Measurements from ENCODE around the gene GOLGA6L6. TPM values are rescaled to one million over a fixed set of nuclear protein-coding genes. Genes with fewer than 3 reads are reported as not detected.
A peak's percentile ranks its signal among the peaks of the same experiment; 100 is the strongest.
"Not testable (repeated sequence)": the region's sequence is repeated elsewhere in the genome, so short reads cannot be mapped to it uniquely, and the experiment has no call there.

The GOLGA6L6 gene
- total RNA-seq, 1 experiment from 2014 or later = not detected

DNA sequence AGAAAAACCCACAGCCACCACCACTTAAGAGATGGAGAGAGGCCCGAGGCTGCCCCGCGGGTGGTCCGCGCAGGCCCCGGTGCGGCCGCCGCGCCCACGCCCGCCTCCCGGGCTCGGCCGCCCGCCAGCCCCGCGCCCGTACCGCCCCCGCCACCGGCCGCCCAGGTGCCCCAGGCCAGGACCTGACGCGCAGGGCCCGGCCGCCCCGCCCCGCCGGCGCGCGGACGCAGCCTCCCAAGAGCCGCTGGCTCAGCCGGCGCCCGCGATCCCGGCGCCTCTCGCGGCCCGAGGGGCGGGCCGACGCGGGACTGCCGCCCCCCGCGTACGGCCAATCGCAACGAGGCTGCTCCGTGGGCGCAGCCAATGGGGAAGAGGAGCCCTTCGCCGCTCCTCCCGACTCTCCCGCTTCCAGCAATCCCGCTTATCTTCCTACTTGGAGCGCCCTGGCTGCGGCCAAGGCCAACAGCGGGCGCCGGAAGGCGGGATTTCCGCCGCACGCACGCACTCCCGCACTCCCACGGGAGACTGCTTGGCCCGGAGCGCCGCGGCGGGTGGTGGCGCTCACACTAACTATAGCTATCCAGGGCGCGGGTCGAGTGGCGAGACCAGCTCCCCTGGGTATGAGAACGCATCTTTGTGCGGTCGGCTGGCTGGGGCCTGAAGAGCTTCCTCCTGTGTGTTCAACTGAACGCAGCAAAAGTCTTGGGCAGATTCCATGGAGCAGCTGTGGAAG, 35.5 kb downstream of the GOLGA6L6 start:
- CTCF ChIA-PET; POLR2A ChIA-PET; intact Hi-C loops (cut with micrococcal nuclease); H3K9me2 ChIP-seq (ENCODE audit: insufficient read depth); RAD21 ChIA-PET (ENCODE audit: low non-redundant PET in 1 of 2, low total read pairs in 2 of 2, uncharacterized antibody in 2 of 2, unreplicated experiment in 2 of 2); H3K36me3 ChIP-seq (ENCODE audit: control insufficient read depth in 1 of 2, insufficient read depth in 2 of 2, low read length in 2 of 2); BruUV-seq (replicated peaks); H3K4me2 ChIP-seq (ENCODE audit: low read length); H2AFZ ChIP-seq (ENCODE audit: low read depth, low read length, poor library complexity, severe bottlenecking); H3K27ac ChIP-seq (ENCODE audit: low read depth, low read length); H3K79me2 ChIP-seq (ENCODE audit: insufficient read depth, low read length); H3K9ac ChIP-seq (ENCODE audit: low read length); H3K9me3 ChIP-seq (ENCODE audit: control insufficient read depth in 1 of 2, insufficient read depth in 1 of 2, low read depth in 1 of 2, low read length in 2 of 2); H4K20me1 ChIP-seq (ENCODE audit: insufficient read depth); ATAC-seq; H3K4me3 ChIP-seq (replicated peaks in 1 of 2; ENCODE audit: low read depth in 1 of 2, low read length in 2 of 2); H3K4me1 ChIP-seq (ENCODE audit: control insufficient read depth in 1 of 2, insufficient read depth in 2 of 2, low read length in 2 of 2); H3K27me3 ChIP-seq (ENCODE audit: insufficient read depth, low read length); DNase-seq (ENCODE audit: low read depth, low spot score): not testable (repeated sequence)

DNA sequence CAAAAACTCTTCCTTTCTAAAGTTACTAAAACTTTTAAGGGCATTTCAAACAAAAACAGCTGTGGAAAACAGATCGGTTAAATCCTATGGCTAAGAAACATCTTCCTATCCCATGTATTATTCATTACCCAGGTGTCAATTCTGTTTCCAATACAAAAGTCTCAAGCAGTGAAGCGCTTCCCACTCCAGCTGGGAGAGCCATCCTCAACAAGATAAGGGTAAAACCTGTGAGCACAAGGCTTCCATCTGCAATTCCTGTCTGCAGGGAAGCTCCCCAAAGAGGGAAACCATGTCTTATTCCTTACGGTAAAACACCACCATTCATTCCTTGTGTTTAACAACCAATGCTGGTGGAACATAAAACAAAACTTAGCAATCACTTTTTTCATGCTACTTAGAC, 38.8 kb downstream of the GOLGA6L6 start:
- H3K36me3 ChIP-seq (ENCODE audit: control insufficient read depth in 1 of 2, insufficient read depth in 2 of 2, low read length in 2 of 2); H3K79me2 ChIP-seq (ENCODE audit: insufficient read depth, low read length); CTCF ChIA-PET; H3K9me3 ChIP-seq (ENCODE audit: control insufficient read depth in 1 of 2, insufficient read depth in 1 of 2, low read depth in 1 of 2, low read length in 2 of 2); RAD21 ChIA-PET (ENCODE audit: low non-redundant PET in 1 of 2, low total read pairs in 2 of 2, uncharacterized antibody in 2 of 2, unreplicated experiment in 2 of 2); H3K4me3 ChIP-seq (replicated peaks in 1 of 2; ENCODE audit: low read depth in 1 of 2, low read length in 2 of 2); ATAC-seq; intact Hi-C loops (cut with micrococcal nuclease); H3K9me2 ChIP-seq (ENCODE audit: insufficient read depth); H3K4me2 ChIP-seq (ENCODE audit: low read length); H3K27ac ChIP-seq (ENCODE audit: low read depth, low read length); DNase-seq (ENCODE audit: low read depth, low spot score); H3K27me3 ChIP-seq (ENCODE audit: insufficient read depth, low read length); POLR2A ChIA-PET; H2AFZ ChIP-seq (ENCODE audit: low read depth, low read length, poor library complexity, severe bottlenecking); H4K20me1 ChIP-seq (ENCODE audit: insufficient read depth); H3K4me1 ChIP-seq (ENCODE audit: control insufficient read depth in 1 of 2, insufficient read depth in 2 of 2, low read length in 2 of 2); H3K9ac ChIP-seq (ENCODE audit: low read length): not testable (repeated sequence)
- TSS peak; percentile 68 for BruUV-seq (replicated peaks)

DNA sequence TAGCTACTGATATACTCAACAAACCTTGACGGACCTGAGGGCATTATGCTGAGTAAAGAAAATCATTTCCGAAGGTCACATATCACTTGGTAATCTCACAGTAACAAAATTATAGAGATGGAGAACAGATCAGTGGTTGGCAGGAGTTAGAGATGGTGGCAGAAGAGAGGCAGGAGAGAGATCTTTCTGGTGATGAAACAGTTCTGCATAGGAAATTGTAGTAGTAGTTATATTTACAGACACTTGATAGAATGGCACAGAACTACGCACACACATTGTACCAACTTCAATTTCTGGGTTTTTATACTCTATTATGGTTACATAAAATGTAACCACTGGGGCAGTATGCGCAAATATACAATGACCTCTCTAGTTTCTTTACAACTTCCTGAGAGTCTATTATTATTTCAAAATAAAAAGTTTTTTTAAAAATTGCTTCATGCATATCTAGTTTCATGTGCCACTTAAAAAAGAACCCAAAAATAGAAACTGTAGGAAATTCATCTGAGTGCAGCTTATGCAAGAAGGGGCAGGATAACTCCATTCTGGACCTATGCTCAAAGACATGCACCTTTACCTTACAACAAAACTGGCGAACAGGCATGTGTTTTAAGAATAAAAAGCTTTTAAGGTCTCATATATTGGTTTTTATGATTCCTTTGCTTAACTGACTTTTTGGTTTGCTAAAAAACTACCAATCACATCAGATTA, 39.9 kb downstream of the GOLGA6L6 start:
- BruUV-seq (replicated peaks); H3K79me2 ChIP-seq (ENCODE audit: insufficient read depth, low read length); RAD21 ChIA-PET (ENCODE audit: low non-redundant PET in 1 of 2, low total read pairs in 2 of 2, uncharacterized antibody in 2 of 2, unreplicated experiment in 2 of 2); H3K9ac ChIP-seq (ENCODE audit: low read length); H2AFZ ChIP-seq (ENCODE audit: low read depth, low read length, poor library complexity, severe bottlenecking); H3K27me3 ChIP-seq (ENCODE audit: insufficient read depth, low read length); H3K9me3 ChIP-seq (ENCODE audit: control insufficient read depth in 1 of 2, insufficient read depth in 1 of 2, low read depth in 1 of 2, low read length in 2 of 2); H3K36me3 ChIP-seq (ENCODE audit: control insufficient read depth in 1 of 2, insufficient read depth in 2 of 2, low read length in 2 of 2); ATAC-seq; H3K4me3 ChIP-seq (replicated peaks in 1 of 2; ENCODE audit: low read depth in 1 of 2, low read length in 2 of 2); H3K4me1 ChIP-seq (ENCODE audit: control insufficient read depth in 1 of 2, insufficient read depth in 2 of 2, low read length in 2 of 2); H3K4me2 ChIP-seq (ENCODE audit: low read length); DNase-seq (ENCODE audit: low read depth, low spot score); CTCF ChIA-PET; H3K27ac ChIP-seq (ENCODE audit: low read depth, low read length); POLR2A ChIA-PET; H4K20me1 ChIP-seq (ENCODE audit: insufficient read depth); intact Hi-C loops (cut with micrococcal nuclease); H3K9me2 ChIP-seq (ENCODE audit: insufficient read depth): not testable (repeated sequence)

DNA sequence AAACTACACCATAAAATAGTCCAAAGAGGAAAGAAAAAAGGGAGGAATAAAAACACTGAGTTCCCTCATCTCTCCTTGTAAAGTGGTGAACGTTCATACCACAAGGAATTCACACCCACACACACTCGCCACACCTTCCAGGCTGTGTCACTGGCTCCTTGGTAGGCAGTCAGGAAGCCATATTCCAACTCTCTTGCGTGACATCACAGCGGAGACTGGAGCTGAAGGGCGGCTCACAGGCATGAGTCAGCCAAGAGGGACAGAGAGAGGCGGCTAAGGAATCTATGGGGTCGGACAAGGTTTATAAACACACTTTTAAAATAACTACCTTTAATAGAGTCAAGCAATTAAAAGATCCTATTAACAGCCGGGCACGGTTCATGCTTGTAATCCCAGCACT, 43.8 kb downstream of the GOLGA6L6 start:
- BruUV-seq (replicated peaks); CTCF ChIA-PET; POLR2A ChIA-PET; H2AFZ ChIP-seq (ENCODE audit: low read depth, low read length, poor library complexity, severe bottlenecking); H3K36me3 ChIP-seq (ENCODE audit: control insufficient read depth in 1 of 2, insufficient read depth in 2 of 2, low read length in 2 of 2); H3K27me3 ChIP-seq (ENCODE audit: insufficient read depth, low read length); H3K9ac ChIP-seq (ENCODE audit: low read length); H3K9me2 ChIP-seq (ENCODE audit: insufficient read depth); H3K79me2 ChIP-seq (ENCODE audit: insufficient read depth, low read length); H3K27ac ChIP-seq (ENCODE audit: low read depth, low read length); H4K20me1 ChIP-seq (ENCODE audit: insufficient read depth); H3K4me3 ChIP-seq (replicated peaks in 1 of 2; ENCODE audit: low read depth in 1 of 2, low read length in 2 of 2); RAD21 ChIA-PET (ENCODE audit: low non-redundant PET in 1 of 2, low total read pairs in 2 of 2, uncharacterized antibody in 2 of 2, unreplicated experiment in 2 of 2); H3K9me3 ChIP-seq (ENCODE audit: control insufficient read depth in 1 of 2, insufficient read depth in 1 of 2, low read depth in 1 of 2, low read length in 2 of 2); intact Hi-C loops (cut with micrococcal nuclease); H3K4me2 ChIP-seq (ENCODE audit: low read length); H3K4me1 ChIP-seq (ENCODE audit: control insufficient read depth in 1 of 2, insufficient read depth in 2 of 2, low read length in 2 of 2): not testable (repeated sequence)
- ATAC-seq (peak; percentile 93), DNase-seq (ENCODE audit: low read depth, low spot score) (peak; percentile 36)

Measured in HCT116 (cell line).